ENCODE results near the gene MAPK14. TPM values are rescaled to one million over a fixed set of nuclear protein-coding genes. Genes with fewer than 3 reads are reported as not detected.

Gene MAPK14
- total and polyA plus RNA-seq, 2 of the 4 experiments (the other 2 are of a cell fraction) = 28.4 to 74.4 TPM

DNA sequence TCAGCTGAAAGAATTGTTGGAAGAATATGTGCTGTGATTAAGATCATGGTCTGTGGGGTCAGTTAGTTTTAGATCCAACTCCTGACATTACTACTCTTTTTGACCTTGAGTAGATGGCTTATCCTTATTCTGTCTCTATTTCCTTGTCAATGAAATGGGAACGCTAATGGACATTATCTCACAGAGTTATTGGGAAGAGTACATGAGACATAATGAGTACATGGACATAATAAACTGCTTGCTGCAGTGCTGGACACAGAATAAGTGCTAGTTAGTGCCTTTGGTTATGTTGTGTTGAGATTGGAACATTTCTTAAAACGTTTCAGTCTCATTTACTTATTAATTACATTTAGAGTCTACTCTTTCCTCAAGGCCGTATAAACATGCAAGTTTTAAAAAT is 42.6 kb downstream of the MAPK14 start:
- Histone ChIP-seq H3K4me2 (ENCODE audit: low read depth, low read length) (no peak overlapping the region), H2BK15ac (ENCODE audit: low read depth, low read length) (no peak overlapping the region), H3K56ac (ENCODE audit: extremely low read depth, insufficient read depth, low read length) (no peak overlapping the region), H2AK9ac (replicated peaks; ENCODE audit: low read depth, low read length, poor library complexity) (no peak overlapping the region), H3K14ac (replicated peaks; ENCODE audit: low read depth, low read length) (no peak overlapping the region), H3K23ac (ENCODE audit: low read depth, low read length) (no peak overlapping the region), H3K9me1 (ENCODE audit: insufficient read depth, low read length) (peaks cover 2% of the 10 kb centered on the region; the same call in 1 of the 2 replicates), H2BK5ac (ENCODE audit: low read depth, low read length, poor library complexity, severe bottlenecking) (no peak overlapping the region), H4K8ac (ENCODE audit: low read depth in 2 of 2, low read length in 2 of 2) (no peak overlapping the region), H3K27ac (ENCODE audit: insufficient read depth, low read length) (no peak overlapping the region), H3K4ac (ENCODE audit: low read depth, low read length) (no peak overlapping the region), H3K9me3 (ENCODE audit: control insufficient read depth, insufficient read depth, low read length) (no peaks in the 10 kb centered on the region), H3K4me3 (ENCODE audit: insufficient read depth, low read depth, low read length) (no peak overlapping the region), H2BK120ac (ENCODE audit: low read depth, low read length) (no peak overlapping the region), H2AFZ (replicated peaks; ENCODE audit: low read length, poor library complexity) (no peak overlapping the region), H3K27me3 (ENCODE audit: control insufficient read depth, insufficient read depth, low read length) (no peaks in the 10 kb centered on the region), H3K4me1 (ENCODE audit: control insufficient read depth, insufficient read depth, low read length) (peaks cover 3% of the 10 kb centered on the region), H4K91ac (ENCODE audit: insufficient read depth, low read depth, low read length) (no peak overlapping the region), H2BK20ac (ENCODE audit: low read depth, low read length) (no peak overlapping the region), H2AK5ac (ENCODE audit: low read depth, low read length) (no peak overlapping the region), H3K79me1 (ENCODE audit: low read depth in 1 of 2, low read length in 2 of 2) (peaks cover 17 to 60% of the 10 kb centered on the region in 2 experiments), H4K20me1 (ENCODE audit: insufficient read depth, low read length) (peaks cover 59% of the 10 kb centered on the region), H4K5ac (ENCODE audit: low read depth, low read length) (no peak overlapping the region), H3K36me3 (ENCODE audit: control insufficient read depth, insufficient read depth, low read length) (no peaks in the 10 kb centered on the region), H3K18ac (ENCODE audit: low read depth, low read length) (no peak overlapping the region), H3K9ac (ENCODE audit: low read depth, low read length) (no peak overlapping the region)
- no CpG with 5 or more reads among the region's 3 CpGs for WGBS, 2 experiments (ENCODE audit: extremely low coverage in 2 of 2, insufficient read length in 1 of 2)
- intact Hi-C loops (cut with micrococcal nuclease) = no loop called here
- no TSS peak for BruUV-seq (replicated peaks)
- ATAC-seq (ENCODE audit: low read depth) (no peak), DNase-seq (no peak)
- CTCF ChIA-PET = no interaction called here
- POLR2A ChIA-PET (ENCODE audit: unreplicated experiment) = no interaction called here
- in situ Hi-C loops (cut with MboI; ENCODE audit: low sequenced_read_pairs) = no loop called here
- TF ChIP-seq MAZ (IDR thresholded peaks at IDR 0.05; ENCODE audit: borderline replicate concordance, low read depth, low read length) = no peak
- TF ChIP-seq MAFK (IDR thresholded peaks at IDR 0.05; ENCODE audit: low read depth, low read length) = no peak
- no peak for TF ChIP-seq SMC3 (IDR thresholded peaks at IDR 0.05; ENCODE audit: low read depth, low read length)
- no peak for TF ChIP-seq RCOR1 (IDR thresholded peaks at IDR 0.05; ENCODE audit: insufficient replicate concordance, low read length)
- no peak for TF ChIP-seq RFX5 (IDR thresholded peaks at IDR 0.05; ENCODE audit: low read depth, low read length)
- dilution Hi-C loops (cut with HindIII; ENCODE audit: low sequenced_read_pairs, unreplicated experiment) = no loop called here
